HG03196 (cell line): ENCODE results near the gene PCCA.
"Not testable (repeated sequence)": the region's sequence is repeated elsewhere in the genome, so short reads cannot be mapped to it uniquely, and the experiment has no call there.

ENCODE experiments used
- ATAC-seq: cut with Tn5 transposase; IDR thresholded peaks from one replicate; pipeline ENCODE4 v1.9.1; 2021; ENCODE audit not compliant: unreplicated experiment

Gene PCCA

GRCh38 chr13:100178309-100178708, 89.4 kb downstream of the PCCA start:
- no peak for ATAC-seq

GRCh38 chr13:100179276-100179675, 90.4 kb downstream of the PCCA start:
- no peak for ATAC-seq

GRCh38 chr13:100182900-100183490, 94.1 kb downstream of the PCCA start:
- no peak for ATAC-seq

GRCh38 chr13:100184095-100184494, 95.2 kb downstream of the PCCA start:
- no peak for ATAC-seq

- no peak for ATAC-seq
Measured at GRCh38 chr13:100195568-100195967, 106.7 kb downstream of the PCCA start.

GRCh38 chr13:100196375-100196774, 107.5 kb downstream of the PCCA start:
- ATAC-seq = no peak

GRCh38 chr13:100197116-100197515, 108.2 kb downstream of the PCCA start:
- no peak for ATAC-seq

- no peak for ATAC-seq
Measured at GRCh38 chr13:100197591-100198365, 108.9 kb downstream of the PCCA start.

- no peak for ATAC-seq
Measured at GRCh38 chr13:100203696-100204367, 114.9 kb downstream of the PCCA start.

- no peak for ATAC-seq
Measured at GRCh38 chr13:100208002-100208401, 119.1 kb downstream of the PCCA start.

GRCh38 chr13:100208626-100209025, 119.7 kb downstream of the PCCA start:
- no peak for ATAC-seq

GRCh38 chr13:100209857-100210825, 121.2 kb downstream of the PCCA start:
- no peak for ATAC-seq

GRCh38 chr13:100211016-100211710, 122.3 kb downstream of the PCCA start:
- ATAC-seq = no peak

GRCh38 chr13:100212904-100213553, 124.1 kb downstream of the PCCA start:
- ATAC-seq = no peak

GRCh38 chr13:100213576-100213975, 124.7 kb downstream of the PCCA start:
- ATAC-seq = no peak

GRCh38 chr13:100214886-100215285, 126.0 kb downstream of the PCCA start:
- no peak for ATAC-seq

GRCh38 chr13:100221166-100221565, 132.3 kb downstream of the PCCA start:
- no peak for ATAC-seq

GRCh38 chr13:100223966-100224530, 135.2 kb downstream of the PCCA start:
- ATAC-seq = not testable (repeated sequence)

- no peak for ATAC-seq
Measured at GRCh38 chr13:100229603-100230002, 140.7 kb downstream of the PCCA start.

GRCh38 chr13:100230769-100231149, 141.9 kb downstream of the PCCA start:
- no peak for ATAC-seq
